ENCODE data around the gene PPIP5K1.
"Not testable (repeated sequence)": the region's sequence is repeated elsewhere in the genome, so short reads cannot be mapped to it uniquely, and the experiment has no call there.

GRCh38 chr15:43626937-43627336 lies 36.9 kb upstream of the PPIP5K1 start:
- not testable (repeated sequence) for TF ChIP-seq CTCF, POLR2A (IDR thresholded peaks at IDR 0.05)

Measured in heart left ventricle (tissue), 13 donors.